SK-N-SH treated with all-trans-retinoic acid at 6 μM for 48 hours (cell line): ENCODE measurements around the gene TFB2M.

Experiments used
- ATAC-seq: fragments of 200-7000 bp; cut with Tn5 transposase; 3 replicates; pipeline ENCODE4 v1.9.1; 2020; ENCODE audit warnings: mild to moderate bottlenecking, moderate library complexity
- ARNTL ChIP-seq: fragments of 450-650 bp; formaldehyde crosslinking; IDR thresholded peaks from 2 replicates; pipeline ENCODE4 v1.5.0; 2020; ENCODE audit warnings: low read depth, mild to moderate bottlenecking, moderate library complexity, borderline replicate concordance
- BACH2 ChIP-seq: fragments of 250-450 bp; sonication (Bioruptor Pico); IDR thresholded peaks from 2 replicates; pipeline ENCODE4 v1.9.0; 2021; ENCODE audit warnings: mild to moderate bottlenecking, borderline replicate concordance
- CREB5 ChIP-seq: fragments of 250-450 bp; sonication (Bioruptor Pico); IDR thresholded peaks from 2 replicates; pipeline ENCODE4 v1.5.1; 2020; ENCODE audit warnings: low read depth, mild to moderate bottlenecking, moderate library complexity
- CSDC2 ChIP-seq: fragments of 250-450 bp; sonication (Bioruptor Pico); IDR thresholded peaks from 2 replicates; pipeline ENCODE4 v1.5.0; 2020; ENCODE audit warnings: mild to moderate bottlenecking, moderate library complexity
- ESRRG ChIP-seq: fragments of 250-450 bp; sonication (Bioruptor Pico); IDR thresholded peaks from 2 replicates; pipeline ENCODE4 v1.6.1; 2021; ENCODE audit warnings: mild to moderate bottlenecking
- GLIS3 ChIP-seq: fragments of 250-450 bp; sonication (Bioruptor Pico); IDR thresholded peaks from 2 replicates; pipeline ENCODE4 v1.5.0; 2020; ENCODE audit warnings: mild to moderate bottlenecking, moderate library complexity
- ISL1 ChIP-seq: fragments of 250-450 bp; sonication (Bioruptor Pico); IDR thresholded peaks from 2 replicates; pipeline ENCODE4 v2.1.2; 2022; ENCODE audit warnings: mild to moderate bottlenecking, moderate library complexity
- OSR1 ChIP-seq: fragments of 250-450 bp; sonication (Bioruptor Pico); IDR thresholded peaks from 2 replicates; pipeline ENCODE4 v1.8.0; 2022; ENCODE audit warnings: moderate library complexity, mild to moderate bottlenecking, inconsistent platforms
- PATZ1 ChIP-seq: fragments of 250-450 bp; sonication (Bioruptor Pico); IDR thresholded peaks from 2 replicates; pipeline ENCODE4 v1.8.0; 2020; ENCODE audit warnings: mild to moderate bottlenecking, moderate library complexity, borderline replicate concordance
- POU6F1 ChIP-seq: fragments of 250-450 bp; sonication (Bioruptor Pico); IDR thresholded peaks from 2 replicates; pipeline ENCODE4 v1.8.0; 2021; ENCODE audit warnings: low read depth, mild to moderate bottlenecking, moderate library complexity, borderline replicate concordance
- PPARA ChIP-seq: fragments of 250-450 bp; sonication (Bioruptor Pico); IDR thresholded peaks from 2 replicates; pipeline ENCODE4 v1.5.0; 2020; ENCODE audit warnings: mild to moderate bottlenecking, borderline replicate concordance
- RARB ChIP-seq: fragments of 250-450 bp; sonication (Bioruptor Pico); IDR thresholded peaks from 2 replicates; pipeline ENCODE4 v1.8.0; 2021; ENCODE audit warnings: mild to moderate bottlenecking, moderate library complexity
- SNAI2 ChIP-seq: fragments of 250-450 bp; sonication (Bioruptor Pico); IDR thresholded peaks from 2 replicates; pipeline ENCODE4 v1.5.0; 2020; ENCODE audit warnings: mild to moderate bottlenecking, moderate library complexity
- TCF4 ChIP-seq: fragments of 250-450 bp; sonication (Bioruptor Pico); IDR thresholded peaks from 2 replicates; pipeline ENCODE4 v1.8.0; 2021; ENCODE audit warnings: mild to moderate bottlenecking, moderate library complexity, borderline replicate concordance
- TOX ChIP-seq: fragments of 250-450 bp; sonication (Bioruptor Pico); IDR thresholded peaks from 2 replicates; pipeline ENCODE4 v1.8.0; 2021; ENCODE audit warnings: mild to moderate bottlenecking, moderate library complexity, borderline replicate concordance
- ZC3H10 ChIP-seq: fragments of 250-450 bp; sonication (Bioruptor Pico); IDR thresholded peaks from 2 replicates; pipeline ENCODE4 v1.5.1; 2021; ENCODE audit warnings: mild to moderate bottlenecking, moderate library complexity
- ZFP3 ChIP-seq: fragments of 250-450 bp; sonication (Bioruptor Pico); IDR thresholded peaks from 2 replicates; pipeline ENCODE4 v1.5.0; 2020; ENCODE audit warnings: mild to moderate bottlenecking, moderate library complexity
- ZFP30 ChIP-seq: fragments of 450-650 bp; formaldehyde crosslinking; IDR thresholded peaks from 2 replicates; pipeline ENCODE4 v1.5.0; 2022; ENCODE audit warnings: mild to moderate bottlenecking, moderate library complexity
- ZNF565 ChIP-seq: fragments of 450-650 bp; formaldehyde crosslinking; conservative IDR thresholded peaks from 2 replicates; pipeline ENCODE4 v1.5.0; 2020; ENCODE audit warnings: low read depth, mild to moderate bottlenecking, moderate library complexity
- ZNF70 ChIP-seq: fragments of 450-650 bp; formaldehyde crosslinking; IDR thresholded peaks from 2 replicates; pipeline ENCODE4 v1.5.0; 2020; ENCODE audit warnings: mild to moderate bottlenecking, moderate library complexity
- ZNF8 ChIP-seq: fragments of 450-650 bp; formaldehyde crosslinking; IDR thresholded peaks from 2 replicates; pipeline ENCODE4 v1.5.0; 2020; ENCODE audit warnings: mild to moderate bottlenecking, moderate library complexity

TFB2M gene

DNA sequence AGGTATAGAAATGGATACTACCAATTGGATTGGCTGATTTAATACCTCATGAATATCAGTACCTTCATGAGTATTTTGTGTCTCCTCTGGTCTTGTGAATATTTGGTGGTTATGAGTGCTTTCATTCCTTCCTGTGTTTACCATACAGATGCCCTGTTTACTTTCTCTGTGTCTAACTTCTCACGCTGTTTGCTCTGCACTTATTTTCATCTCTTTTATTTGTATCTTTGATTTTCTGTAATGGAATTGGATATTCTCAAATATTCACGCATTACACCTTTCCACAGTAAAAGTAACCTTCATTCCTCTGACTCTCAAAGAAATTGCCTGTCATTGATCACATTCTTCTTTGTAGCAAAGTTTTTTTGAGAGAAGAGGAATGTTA lies 17.0 kb upstream of the TFB2M start (continued):
- TF ChIP-seq CREB5 (CRISPR knock-in tag), result no peak

DNA sequence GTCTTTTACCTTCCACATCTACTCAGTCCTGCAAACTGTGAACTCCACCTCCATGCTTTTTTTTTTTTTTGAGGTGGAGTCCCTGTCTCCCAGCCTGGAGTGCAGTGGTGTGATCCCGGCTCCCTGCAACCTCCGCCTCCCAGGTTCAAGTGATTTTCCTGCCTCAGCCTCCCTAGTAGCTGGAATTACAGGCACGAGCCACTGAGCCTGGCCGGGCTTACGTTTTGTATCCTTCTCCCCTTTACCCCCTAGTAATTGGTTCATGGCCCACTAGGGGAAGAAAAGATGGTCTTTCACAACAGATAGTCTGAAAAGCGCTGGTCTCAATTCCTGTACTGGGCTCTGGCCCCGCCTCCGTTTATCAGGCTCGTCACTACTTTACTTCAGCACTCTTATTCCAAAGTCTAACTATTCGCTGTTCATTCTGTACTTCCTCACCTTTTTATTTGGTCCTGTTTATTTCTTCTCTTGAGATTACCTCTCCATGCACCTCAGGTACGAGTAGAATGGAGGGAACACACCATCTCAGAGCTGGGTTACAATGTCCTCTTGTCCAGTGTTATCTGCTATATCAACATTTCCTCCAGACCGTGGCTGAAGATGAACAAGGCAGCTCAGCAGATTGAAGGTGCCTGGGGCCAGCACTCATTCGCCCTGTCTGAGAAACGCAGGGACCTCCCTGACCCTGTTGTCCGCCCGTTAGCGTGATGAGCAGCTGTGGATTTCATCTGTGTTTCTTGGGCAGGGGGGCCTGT lies 16.4 kb upstream of the TFB2M start:
- no peak for ATAC-seq
- TF ChIP-seq ESRRG (CRISPR knock-in tag), result no peak
- no peak for TF ChIP-seq CREB5 (CRISPR knock-in tag)
- TF ChIP-seq TCF4 (CRISPR knock-in tag), result no peak
- no peak for TF ChIP-seq POU6F1 (CRISPR knock-in tag)
- TF ChIP-seq CSDC2 (CRISPR knock-in tag), result no peak
- no peak for TF ChIP-seq PATZ1 (CRISPR knock-in tag)
- TF ChIP-seq ZNF70, result no peak
- no peak for TF ChIP-seq ARNTL (CRISPR knock-in tag)
- no peak for TF ChIP-seq TOX (CRISPR knock-in tag)
- TF ChIP-seq OSR1 (CRISPR knock-in tag), result no peak
- TF ChIP-seq ZNF565 (CRISPR knock-in tag), result no peak
- TF ChIP-seq GLIS3, result no peak
- no peak for TF ChIP-seq ZC3H10 (CRISPR knock-in tag)
- no peak for TF ChIP-seq ZFP30
- TF ChIP-seq RARB (CRISPR knock-in tag), result no peak
- TF ChIP-seq ZFP3 (CRISPR knock-in tag), result no peak
- TF ChIP-seq ISL1 (CRISPR knock-in tag), result no peak
- no peak for TF ChIP-seq BACH2 (CRISPR knock-in tag)

DNA sequence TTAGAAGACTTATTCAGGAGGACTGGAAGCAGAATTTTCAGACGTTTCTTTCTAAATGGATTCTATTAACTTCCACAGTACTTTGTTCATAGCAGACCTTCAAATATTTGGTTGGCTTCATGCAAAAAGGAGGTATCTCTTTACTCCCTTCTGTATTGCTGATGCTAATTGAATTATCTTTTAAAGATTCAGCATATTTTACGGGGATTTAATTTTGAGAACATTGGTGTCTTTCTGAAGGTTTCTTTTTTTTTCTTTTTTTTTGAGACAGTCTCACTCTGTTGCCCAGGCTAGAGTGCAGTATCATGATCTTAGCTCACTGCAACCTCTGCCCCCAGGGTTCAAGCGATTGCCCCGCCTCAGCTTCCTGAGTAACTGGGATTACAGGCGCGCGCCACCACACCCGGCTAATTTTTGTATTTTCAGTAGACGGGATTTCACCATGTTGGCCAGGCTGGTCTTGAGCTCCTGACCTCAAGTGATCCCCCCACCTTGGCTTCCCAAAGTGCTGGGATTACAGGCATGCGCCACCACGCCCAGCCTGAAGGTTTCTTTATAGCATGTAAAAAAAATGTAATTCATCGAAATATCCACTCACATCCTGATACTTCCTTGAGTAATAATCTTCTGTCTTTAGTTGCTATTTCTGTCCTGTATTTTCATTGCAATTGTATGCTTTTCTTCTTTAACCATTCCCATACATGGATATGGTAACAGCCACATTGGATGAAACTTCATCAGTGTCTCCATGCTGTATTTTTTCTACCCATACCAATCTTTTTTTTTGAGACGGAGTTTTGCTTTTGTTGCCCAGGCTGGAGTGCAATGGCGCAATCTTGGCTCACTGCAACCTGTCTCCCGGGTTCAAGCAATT lies 14.7 kb upstream of the TFB2M start:
- ATAC-seq, result no peak
- TF ChIP-seq ESRRG (CRISPR knock-in tag), result no peak
- TF ChIP-seq ZFP3 (CRISPR knock-in tag), result no peak
- TF ChIP-seq ZNF565 (CRISPR knock-in tag), result no peak
- TF ChIP-seq PPARA, result no peak
- no peak for TF ChIP-seq POU6F1 (CRISPR knock-in tag)
- no peak for TF ChIP-seq ZNF70
- no peak for TF ChIP-seq CSDC2 (CRISPR knock-in tag)
- no peak for TF ChIP-seq SNAI2
- no peak for TF ChIP-seq TCF4 (CRISPR knock-in tag)
- no peak for TF ChIP-seq ZNF8 (CRISPR knock-in tag)
- TF ChIP-seq ZFP30, result no peak
- TF ChIP-seq CREB5 (CRISPR knock-in tag), result no peak
- TF ChIP-seq RARB (CRISPR knock-in tag), result no peak
- no peak for TF ChIP-seq GLIS3
- TF ChIP-seq ISL1 (CRISPR knock-in tag), result no peak
- no peak for TF ChIP-seq OSR1 (CRISPR knock-in tag)
- no peak for TF ChIP-seq ZC3H10 (CRISPR knock-in tag)
- no peak for TF ChIP-seq BACH2 (CRISPR knock-in tag)
- TF ChIP-seq TOX (CRISPR knock-in tag), result no peak
